GM19193 (cell line): Measurements from ENCODE around the gene METTL23.

Experiments
- POLR2A ChIP-seq: IDR thresholded peaks from 4 replicates; pipeline ENCODE4 v1.6.1; 2011; ENCODE audit not compliant: insufficient read depth, insufficient read length; ENCODE audit errors: extremely low read depth

The METTL23 gene

DNA sequence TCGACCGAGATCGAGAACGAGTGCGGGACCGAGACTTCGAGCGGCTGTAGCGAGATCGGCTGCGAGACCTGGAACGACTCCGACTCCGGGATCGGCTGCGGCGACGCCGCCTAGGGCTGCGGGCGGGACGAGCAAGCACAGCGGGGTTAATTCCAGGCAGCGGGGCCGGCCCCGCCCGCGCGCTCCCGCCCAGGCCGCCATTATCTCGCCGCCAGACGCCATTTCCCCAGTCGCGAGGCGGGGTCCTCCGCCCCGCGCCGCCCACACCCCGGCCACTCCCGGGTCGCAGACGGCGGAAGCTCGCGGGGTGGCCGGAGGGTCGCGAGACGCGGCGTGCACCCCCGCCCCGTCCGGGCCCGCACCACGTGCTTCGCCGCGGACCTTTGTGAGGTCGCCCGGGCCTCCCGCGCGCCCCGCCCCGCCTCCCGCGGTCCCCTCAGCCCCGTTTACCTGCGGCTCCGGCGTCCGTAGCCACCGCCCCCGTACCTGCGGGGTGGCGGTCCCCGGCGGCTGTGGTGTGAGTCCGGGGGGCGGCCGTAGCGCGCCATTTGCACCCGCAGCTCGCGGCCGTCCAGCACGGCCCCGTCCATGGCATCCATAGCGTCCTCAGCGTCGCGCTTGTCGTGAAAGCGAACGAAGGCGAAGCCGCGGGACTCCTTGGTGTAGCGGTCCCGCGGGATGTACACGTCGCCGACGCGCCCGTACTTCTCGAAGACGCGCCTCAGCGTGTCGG is 9.9 kb downstream of the METTL23 start:
- TF ChIP-seq POLR2A, result peak; percentile 35

DNA sequence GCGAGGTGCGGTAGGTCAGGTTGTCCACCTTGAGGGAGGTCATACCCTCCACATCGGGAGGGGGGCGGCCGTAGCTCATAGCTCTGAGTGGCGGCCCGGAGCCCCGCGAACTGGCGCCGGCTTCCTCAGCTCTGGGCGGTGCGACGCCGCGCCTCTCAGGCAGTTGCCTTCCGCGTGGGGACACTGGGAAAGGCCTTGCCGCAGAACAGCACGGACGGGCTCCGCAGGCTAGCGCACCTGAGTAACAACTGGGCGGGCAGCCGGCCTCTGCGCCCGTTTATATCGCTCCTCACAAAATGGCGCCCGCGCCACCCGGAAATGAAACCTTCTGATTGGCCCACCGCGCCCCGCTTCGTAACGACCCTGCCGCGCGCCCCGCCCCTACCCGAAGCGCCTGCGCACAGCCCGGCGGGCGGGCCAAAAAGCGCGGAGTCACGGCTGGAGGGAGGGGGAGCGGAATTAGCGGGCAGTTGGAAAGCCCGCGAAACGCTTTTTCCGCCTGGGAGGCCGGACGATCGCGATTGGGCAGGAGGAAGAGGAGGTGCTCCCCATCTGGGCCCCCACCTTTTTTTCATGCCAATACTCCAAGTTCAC is 10.5 kb downstream of the METTL23 start, which contains the start of gene SRSF2:
Gene SRSF2 (minus strand): TSS at position 250 of the 594 bp plus-strand sequence. CDS start 171 bp downstream, at position 79.
- TF ChIP-seq POLR2A, result peak; percentile 100

GRCh38 chr17:76737676-76738467 is 11.2 kb downstream of the METTL23 start, which contains the start of gene MFSD11:
Gene MFSD11 (plus strand): TSS chr17:76738119. CDS start chr17:76738353, 234 bp downstream.
- peak; percentile 24 for TF ChIP-seq POLR2A

- TF ChIP-seq POLR2A, result no peak
Measured at GRCh38 chr17:76738468-76738850, 11.8 kb downstream of the METTL23 start.

- no peak for TF ChIP-seq POLR2A
Measured at GRCh38 chr17:76740329-76741118, 13.9 kb downstream of the METTL23 start.

DNA sequence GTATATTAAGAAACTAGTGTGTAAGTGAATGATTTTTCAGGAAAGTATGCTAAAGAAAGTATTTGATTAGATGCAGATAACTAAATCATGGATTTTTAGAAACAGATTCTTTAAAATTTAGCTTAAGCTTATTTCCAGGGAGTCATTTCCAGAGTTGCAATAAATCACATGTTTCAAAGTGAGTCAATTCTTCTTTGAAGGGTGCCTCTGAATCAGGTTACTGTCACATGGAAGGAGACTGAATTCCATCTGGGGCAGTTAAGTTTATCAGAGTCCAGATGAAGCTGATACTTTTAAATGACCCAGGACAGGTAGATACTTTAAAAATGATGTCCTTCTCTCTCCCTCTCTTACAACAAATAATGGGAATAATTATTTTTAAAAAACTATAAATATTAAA is 16.3 kb downstream of the METTL23 start:
- TF ChIP-seq POLR2A, result no peak

DNA sequence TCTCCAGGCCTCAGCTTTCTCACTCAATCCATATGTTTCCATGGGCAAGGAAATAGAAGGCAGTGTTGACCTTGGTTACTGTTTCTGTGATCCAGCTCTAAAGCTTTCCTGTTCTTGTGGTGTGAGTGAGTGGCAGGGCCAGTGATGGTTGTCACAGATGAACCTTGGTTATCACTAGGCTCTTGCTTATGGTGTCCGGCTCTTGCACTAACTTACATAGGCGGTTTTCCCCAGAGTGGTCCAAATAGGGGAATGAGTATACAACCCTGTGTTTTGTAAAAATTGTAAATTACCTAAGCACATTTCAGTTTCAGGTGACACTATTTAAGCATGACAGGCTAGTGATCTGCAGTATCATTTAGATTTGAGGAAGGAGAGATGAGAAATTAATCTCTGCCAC is 18.1 kb downstream of the METTL23 start:
- no peak for TF ChIP-seq POLR2A

- no peak for TF ChIP-seq POLR2A
Measured at GRCh38 chr17:76747716-76748363, 21.2 kb downstream of the METTL23 start.

DNA sequence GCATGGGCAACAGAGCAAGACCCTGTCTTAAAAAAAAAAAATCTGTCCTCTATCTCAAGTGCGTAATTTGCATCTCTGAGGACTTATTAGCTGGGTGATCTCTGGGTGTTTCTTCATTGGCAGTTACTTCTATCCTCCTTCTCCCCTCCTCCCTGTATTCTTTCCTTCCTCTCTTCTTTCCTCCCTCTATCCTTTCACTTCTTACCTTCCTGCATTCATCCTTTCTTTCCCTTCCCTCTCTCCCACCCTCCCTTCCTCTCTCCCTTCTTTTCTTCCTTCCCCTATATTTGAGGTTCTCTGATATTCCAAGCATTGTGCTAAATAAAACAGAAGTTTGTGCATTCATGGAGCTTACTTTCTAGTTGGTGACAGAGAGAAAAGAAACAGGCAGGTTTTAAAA is 22.0 kb downstream of the METTL23 start:
- no peak for TF ChIP-seq POLR2A

GRCh38 chr17:76751416-76751993 is 24.9 kb downstream of the METTL23 start:
- no peak for TF ChIP-seq POLR2A

DNA sequence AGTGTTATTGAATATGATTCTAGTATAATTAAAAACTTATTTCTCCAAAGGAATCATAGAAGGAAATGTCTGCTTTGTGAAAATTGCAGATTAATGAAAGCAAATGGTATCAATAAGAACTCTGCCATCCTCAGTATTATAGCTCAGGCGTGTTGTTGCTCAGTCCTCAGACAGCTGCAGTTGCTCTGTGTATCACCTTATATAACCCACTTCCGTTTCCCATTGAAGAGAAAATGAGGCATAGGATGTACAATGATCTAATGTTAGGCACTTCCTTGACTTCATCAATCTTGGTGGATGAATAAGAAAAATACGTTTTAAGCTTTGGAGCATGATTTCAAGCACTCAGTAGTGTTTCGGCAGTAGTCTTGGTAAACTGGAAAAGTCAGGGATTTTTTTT is 25.4 kb downstream of the METTL23 start:
- TF ChIP-seq POLR2A, result no peak

DNA sequence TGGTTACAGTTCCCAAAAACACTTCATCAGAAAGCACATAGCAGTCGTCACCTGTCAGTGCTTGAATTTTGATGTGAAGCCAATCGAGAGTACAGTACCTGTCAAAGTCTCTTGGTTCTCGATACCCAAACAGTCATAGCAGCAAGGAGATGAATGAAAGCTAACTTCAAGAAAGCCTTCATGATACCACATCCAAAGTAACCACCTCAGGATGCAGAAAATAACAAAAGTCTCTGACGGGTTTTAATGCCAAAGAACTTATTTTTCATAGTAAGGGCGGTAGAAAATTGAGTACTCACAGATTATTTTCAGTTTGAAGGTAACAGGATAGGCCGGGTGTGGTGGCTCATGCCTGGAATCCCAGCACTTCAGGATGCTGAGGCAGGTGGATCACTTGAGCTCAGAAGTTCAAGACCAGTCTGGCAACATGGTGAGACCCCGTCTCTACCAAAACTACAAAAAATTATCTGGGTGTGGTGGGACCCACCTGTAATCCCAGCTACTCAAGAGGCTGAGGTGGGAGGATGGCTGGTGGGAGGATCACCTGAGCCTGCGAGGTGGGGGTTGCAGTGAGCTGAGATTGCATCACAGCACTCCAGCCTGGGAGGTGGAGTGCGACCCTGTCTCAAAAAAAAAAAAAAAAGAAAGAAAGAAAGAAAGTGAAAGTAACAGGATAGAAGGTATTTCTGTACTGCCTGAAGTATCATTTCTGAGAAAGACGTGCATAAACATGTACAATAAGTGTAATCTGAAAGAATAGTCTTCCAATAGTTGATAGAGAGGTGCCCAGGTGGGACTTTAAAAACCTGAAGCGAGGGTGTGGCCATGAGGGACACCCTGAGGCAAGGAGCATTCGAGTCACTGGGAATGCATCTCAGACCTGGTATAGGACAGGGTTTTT is 26.7 kb downstream of the METTL23 start:
- TF ChIP-seq POLR2A, result no peak

GRCh38 chr17:76755285-76755684 is 28.6 kb downstream of the METTL23 start:
- TF ChIP-seq POLR2A, result no peak
